ENCODE measurements around the gene ATP11A.

- no peak for TF ChIP-seq CTCF (IDR thresholded peaks at IDR 0.05)
- TF ChIP-seq POLR2A (IDR thresholded peaks at IDR 0.05), result no peak
Measured at GRCh38 chr13:112702341-112702985, 12.6 kb downstream of the ATP11A start.
